Hepatocyte (in vitro differentiated cells): ENCODE data around the gene GIPC3. TPM values are rescaled to one million over a fixed set of nuclear protein-coding genes. Genes with fewer than 3 reads are reported as not detected.

Experiments used
- DNase-seq: peaks from one replicate; pipeline ENCODE4 v3.0.0-alpha.2; 2016; ENCODE audit warnings: low spot score
- H2AFZ ChIP-seq: fragments of 200-600 bp; sonication (generic); 2 replicates; pipeline ENCODE4 v1.6.0; 2016; ENCODE audit warnings: antibody characterized with exemption, mild to moderate bottlenecking
- H3K27ac ChIP-seq: fragments of 200-600 bp; sonication (generic); 2 replicates; pipeline ENCODE4 v1.5.1; 2016; ENCODE audit warnings: mild to moderate bottlenecking
- H3K27me3 ChIP-seq: fragments of 200-600 bp; sonication (generic); 2 replicates; pipeline ENCODE4 v1.6.1; 2016
- H3K36me3 ChIP-seq: fragments of 200-600 bp; sonication (generic); replicated peaks from 2 replicates; pipeline ENCODE4 v1.5.1; 2016; ENCODE audit warnings: low read depth; ENCODE audit not compliant: insufficient read depth
- H3K4me1 ChIP-seq: fragments of 200-600 bp; sonication (generic); 2 replicates; pipeline ENCODE4 v1.5.1; 2016; ENCODE audit warnings: mild to moderate bottlenecking, moderate library complexity; ENCODE audit not compliant: insufficient read depth
- H3K4me2 ChIP-seq: fragments of 200-600 bp; sonication (generic); 2 replicates; pipeline ENCODE4 v1.6.0; 2016
- H3K4me3 ChIP-seq: fragments of 200-600 bp; sonication (generic); 2 replicates; pipeline ENCODE4 v1.5.1; 2016; ENCODE audit warnings: mild to moderate bottlenecking
- H3K79me2 ChIP-seq: fragments of 200-600 bp; sonication (generic); 2 replicates; pipeline ENCODE4 v1.6.0; 2017; ENCODE audit warnings: mild to moderate bottlenecking
- H3K9me2 ChIP-seq: fragments of 200-600 bp; sonication (generic); replicated peaks from 2 replicates; pipeline ENCODE4 v1.6.0; 2017; ENCODE audit warnings: mild to moderate bottlenecking; ENCODE audit not compliant: insufficient read depth
- H3K9me3 ChIP-seq: fragments of 200-600 bp; sonication (generic); 2 replicates; pipeline ENCODE4 v1.5.1; 2016; ENCODE audit warnings: low read depth, mild to moderate bottlenecking
- H4K20me1 ChIP-seq: fragments of 200-600 bp; sonication (generic); 2 replicates; pipeline ENCODE4 v1.6.0; 2016; ENCODE audit warnings: mild to moderate bottlenecking; ENCODE audit not compliant: insufficient read depth, poor library complexity, severe bottlenecking
- EZH2 ChIP-seq: fragments of 200-600 bp; sonication (generic); IDR thresholded peaks from 2 replicates; pipeline ENCODE4 v1.6.1; 2016; ENCODE audit warnings: antibody characterized with exemption, mild to moderate bottlenecking, borderline replicate concordance
- EZH2phosphoT487 ChIP-seq: fragments of 200-600 bp; sonication (generic); IDR thresholded peaks from one replicate; pipeline ENCODE4 v1.6.1; 2018; ENCODE audit warnings: antibody characterized with exemption, mild to moderate bottlenecking, low read depth, moderate library complexity; ENCODE audit not compliant: unreplicated experiment, severe bottlenecking
- WGBS: methylation state at CpG from one replicate; pipeline ENCODE4 v1.1.6; 2016; ENCODE audit warnings: low lambda C conversion rate; ENCODE audit errors: missing lambda C conversion rate; 5-methylcytosine and 5-hydroxymethylcytosine counted together
- polyA plus RNA-seq: library from polyadenylated mRNA; unstranded; fragments of >200 nt; fragmentation: Nextera tagmentation; extraction: Ambion mirVana; gene quantifications from 2 replicates; pipeline ENCODE4 v1.2.1, GENCODE V29; 2016
- total RNA-seq: library from RNA; depleted of rRNA; stranded (reverse); fragments of >200 nt; gene quantifications from 2 replicates; pipeline ENCODE4 v1.2.3, GENCODE V29; 2014
- TF ChIP-seq, protein P1 (sequence below): fragments of 200-600 bp; sonication (generic); IDR thresholded peaks from 2 replicates; pipeline ENCODE4 v1.5.1; 2016; ENCODE audit warnings: antibody characterized with exemption, mild to moderate bottlenecking; ENCODE audit not compliant: poor library complexity

GIPC3 gene
- total and polyA plus RNA-seq, 2 experiments from 2014 or later, result 0.28 TPM; not detected in 1

DNA sequence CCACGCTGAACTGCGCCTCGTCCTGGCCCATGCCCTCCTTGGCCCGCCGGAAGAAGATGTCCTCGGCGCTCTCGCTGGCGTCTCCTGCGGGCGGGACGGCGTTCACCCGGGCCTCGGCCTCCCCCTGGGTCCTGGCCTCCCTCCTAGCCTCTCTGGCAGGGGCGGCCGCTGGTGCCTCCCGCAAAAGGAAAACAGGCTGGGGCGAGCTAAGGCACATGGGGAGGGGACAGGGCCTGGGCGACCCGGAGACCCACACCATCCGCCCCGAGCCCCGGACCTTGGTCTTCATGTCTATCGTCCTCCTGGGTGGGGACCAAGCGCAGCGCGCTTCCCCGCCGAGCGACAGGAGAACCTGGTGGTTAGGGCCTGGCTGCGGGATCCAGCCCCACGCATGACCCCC lies 27.1 kb downstream of the GIPC3 start:
- H3K79me2 ChIP-seq, result no peaks in the 10 kb centered on the region
- WGBS, result 98% methylated on average over 28 of the region's 33 CpGs
- no peak for TF ChIP-seq EZH2
- TF ChIP-seq EZH2phosphoT487, result no peak
- TF ChIP-seq, protein P1, sequence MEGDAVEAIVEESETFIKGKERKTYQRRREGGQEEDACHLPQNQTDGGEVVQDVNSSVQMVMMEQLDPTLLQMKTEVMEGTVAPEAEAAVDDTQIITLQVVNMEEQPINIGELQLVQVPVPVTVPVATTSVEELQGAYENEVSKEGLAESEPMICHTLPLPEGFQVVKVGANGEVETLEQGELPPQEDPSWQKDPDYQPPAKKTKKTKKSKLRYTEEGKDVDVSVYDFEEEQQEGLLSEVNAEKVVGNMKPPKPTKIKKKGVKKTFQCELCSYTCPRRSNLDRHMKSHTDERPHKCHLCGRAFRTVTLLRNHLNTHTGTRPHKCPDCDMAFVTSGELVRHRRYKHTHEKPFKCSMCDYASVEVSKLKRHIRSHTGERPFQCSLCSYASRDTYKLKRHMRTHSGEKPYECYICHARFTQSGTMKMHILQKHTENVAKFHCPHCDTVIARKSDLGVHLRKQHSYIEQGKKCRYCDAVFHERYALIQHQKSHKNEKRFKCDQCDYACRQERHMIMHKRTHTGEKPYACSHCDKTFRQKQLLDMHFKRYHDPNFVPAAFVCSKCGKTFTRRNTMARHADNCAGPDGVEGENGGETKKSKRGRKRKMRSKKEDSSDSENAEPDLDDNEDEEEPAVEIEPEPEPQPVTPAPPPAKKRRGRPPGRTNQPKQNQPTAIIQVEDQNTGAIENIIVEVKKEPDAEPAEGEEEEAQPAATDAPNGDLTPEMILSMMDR, result no peak
- H3K27ac ChIP-seq, result no peak overlapping the region
- peaks cover 2% of the 10 kb centered on the region for H3K27me3 ChIP-seq
- no peaks in the 10 kb centered on the region for H3K9me2 ChIP-seq
- no peak overlapping the region for H3K4me2 ChIP-seq
- H4K20me1 ChIP-seq, result no peaks in the 10 kb centered on the region
- no peaks in the 10 kb centered on the region for H3K36me3 ChIP-seq
- H3K4me3 ChIP-seq, result no peak overlapping the region
- no peak for DNase-seq
- no peak overlapping the region for H2AFZ ChIP-seq
- no peaks in the 10 kb centered on the region for H3K9me3 ChIP-seq
- H3K4me1 ChIP-seq, result peaks cover 5% of the 10 kb centered on the region

DNA sequence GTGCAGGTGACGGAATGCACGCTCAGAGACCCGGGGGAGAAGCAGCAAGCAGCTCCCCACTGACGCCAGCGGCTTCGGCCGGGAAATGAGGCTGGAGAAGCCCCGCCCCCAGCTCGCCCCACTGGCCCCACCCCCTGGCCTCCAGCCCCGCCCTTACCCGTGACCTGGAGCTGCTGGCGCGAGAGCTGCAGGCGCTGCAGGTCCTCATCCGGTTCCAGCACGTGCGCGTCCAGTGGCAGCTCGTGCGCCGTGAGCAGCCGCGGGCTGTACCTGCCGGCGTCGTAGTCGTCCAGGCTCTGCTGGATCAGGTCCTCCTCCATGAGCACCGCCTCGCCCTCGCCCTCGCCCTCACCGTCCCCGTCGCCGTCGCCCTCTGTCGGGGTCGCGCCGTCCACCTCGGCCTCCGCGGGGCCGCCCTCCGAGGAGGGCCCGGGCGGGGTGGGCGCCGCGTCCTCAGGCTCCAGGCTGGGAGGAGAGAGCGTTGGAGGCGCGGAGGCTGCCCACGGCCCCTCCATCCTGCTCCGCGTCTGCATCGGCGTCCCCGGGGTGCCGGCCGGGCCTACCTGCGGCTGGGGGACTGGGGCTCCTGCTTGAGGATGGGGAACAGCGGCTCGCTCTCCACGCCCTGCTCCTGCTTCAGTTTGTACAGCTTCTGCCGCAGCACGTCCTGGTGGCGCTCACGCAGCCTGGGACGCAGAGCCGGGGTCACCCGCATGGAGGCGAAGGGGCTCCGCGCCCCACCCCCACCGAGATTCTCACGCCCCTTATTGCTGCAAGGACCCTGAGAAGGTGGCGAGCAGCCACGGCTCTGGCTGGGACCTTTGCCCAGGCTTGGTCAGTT lies 27.8 kb downstream of the GIPC3 start:
- Histone ChIP-seq H3K27me3 (no peaks in the 10 kb centered on the region), H3K9me3 (no peaks in the 10 kb centered on the region), H4K20me1 (no peaks in the 10 kb centered on the region), H3K4me3 (no peak overlapping the region), H3K9me2 (no peaks in the 10 kb centered on the region), H3K36me3 (no peaks in the 10 kb centered on the region), H3K27ac (no peak overlapping the region), H2AFZ (no peak overlapping the region), H3K4me2 (no peak overlapping the region), H3K4me1 (no peaks in the 10 kb centered on the region), H3K79me2 (no peaks in the 10 kb centered on the region)
- no peak for DNase-seq
- 95% methylated on average over 48 of the region's 79 CpGs for WGBS
- TF ChIP-seq EZH2phosphoT487, result no peak

DNA sequence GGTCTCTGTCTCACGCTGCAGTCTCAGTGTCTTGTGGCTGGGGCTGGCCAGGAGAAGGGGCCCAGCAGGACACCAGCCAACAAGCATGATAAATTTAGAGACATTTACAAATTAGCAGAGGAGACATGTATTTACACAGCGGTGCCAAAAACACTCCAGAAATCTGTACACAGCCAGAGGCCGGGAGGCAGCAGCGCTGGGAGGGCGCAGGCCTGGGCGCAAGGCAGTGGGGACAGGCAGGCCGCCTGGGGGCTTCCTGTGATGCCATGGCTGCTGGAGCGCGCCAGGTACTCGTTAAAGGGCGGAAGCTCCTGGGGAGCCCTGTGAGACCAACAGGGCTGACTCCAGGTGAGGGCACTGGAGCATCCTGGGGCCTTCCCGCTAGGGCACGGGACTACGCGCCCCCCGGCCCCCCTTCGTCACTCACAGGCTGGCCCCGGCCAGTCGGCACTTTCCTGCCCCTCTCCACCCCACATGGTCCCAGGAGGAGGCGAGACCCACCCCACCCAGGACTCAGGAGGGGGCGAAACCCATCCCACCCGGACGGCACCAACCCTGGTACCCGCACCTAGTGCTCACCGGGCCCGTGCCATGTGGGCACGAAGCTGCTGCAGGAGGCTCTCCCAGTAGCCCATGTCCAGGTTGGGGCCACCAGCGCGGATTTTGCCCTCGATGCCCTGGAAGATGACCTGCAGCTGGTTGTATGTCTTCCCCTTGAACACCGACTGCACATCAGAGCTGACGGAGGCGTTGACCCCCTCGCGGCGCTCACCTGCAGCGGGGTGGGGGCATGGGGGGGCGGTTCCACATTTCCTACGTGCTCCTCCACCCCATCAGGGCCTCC lies 28.8 kb downstream of the GIPC3 start:
- no peak overlapping the region for H3K4me3 ChIP-seq
- no peaks in the 10 kb centered on the region for H3K4me1 ChIP-seq
- no peak overlapping the region for H3K27ac ChIP-seq
- no peaks in the 10 kb centered on the region for H3K9me3 ChIP-seq
- no peaks in the 10 kb centered on the region for H3K36me3 ChIP-seq
- WGBS, result 95% methylated on average over 32 of the region's 39 CpGs
- H4K20me1 ChIP-seq, result no peaks in the 10 kb centered on the region
- no peaks in the 10 kb centered on the region for H3K79me2 ChIP-seq
- TF ChIP-seq EZH2phosphoT487 (no peak), EZH2 (no peak)
- TF ChIP-seq, protein P1, result no peak
- H2AFZ ChIP-seq, result no peak overlapping the region
- H3K27me3 ChIP-seq, result no peaks in the 10 kb centered on the region
- H3K4me2 ChIP-seq, result no peak overlapping the region
- DNase-seq, result no peak
- H3K9me2 ChIP-seq, result no peaks in the 10 kb centered on the region
